ENCODE results near the gene PDE6G.

The PDE6G gene

GRCh38 chr17:81656118-81656743 is at the start of gene PDE6G:
PDE6G (minus strand) TSS chr17:81656542; CDS start chr17:81653305, 3,237 bp downstream.
- no peak for DNase-seq

DNA sequence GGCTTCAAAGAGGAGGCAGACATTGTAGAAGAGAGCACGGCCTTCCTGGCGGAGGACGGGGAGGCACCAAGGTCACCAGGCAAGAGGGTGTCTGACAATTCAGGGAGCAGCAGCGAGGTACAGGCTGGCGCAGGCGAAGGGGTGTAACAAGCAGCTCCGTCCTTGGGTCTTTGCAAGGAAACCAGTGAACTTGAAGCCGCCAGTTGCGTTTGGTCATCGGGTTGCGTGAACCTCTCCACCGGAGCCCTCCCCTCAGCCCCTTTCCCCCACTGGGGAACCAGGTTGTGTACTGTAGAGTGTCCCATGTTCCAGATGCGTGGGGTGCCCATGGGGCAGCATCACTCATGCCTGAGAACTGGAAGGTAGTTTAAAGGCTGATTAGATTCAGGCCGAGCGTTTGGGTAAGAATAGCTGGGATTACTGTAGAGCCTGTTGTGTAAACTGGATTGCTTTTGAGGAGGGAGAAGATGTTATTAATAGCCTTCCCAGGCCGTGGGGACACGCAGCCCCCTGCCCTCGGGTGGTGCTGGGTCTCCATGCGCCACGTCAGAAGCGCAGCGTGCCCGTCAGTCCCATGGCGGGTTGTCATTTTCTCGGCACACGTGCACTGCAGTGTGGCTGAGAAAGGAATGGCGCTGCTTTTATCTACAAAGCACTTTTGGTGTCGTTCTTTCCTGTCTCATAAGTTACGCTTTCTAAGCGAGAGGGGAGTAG is 49.3 kb upstream of the PDE6G start:
- no peak for DNase-seq

DNA sequence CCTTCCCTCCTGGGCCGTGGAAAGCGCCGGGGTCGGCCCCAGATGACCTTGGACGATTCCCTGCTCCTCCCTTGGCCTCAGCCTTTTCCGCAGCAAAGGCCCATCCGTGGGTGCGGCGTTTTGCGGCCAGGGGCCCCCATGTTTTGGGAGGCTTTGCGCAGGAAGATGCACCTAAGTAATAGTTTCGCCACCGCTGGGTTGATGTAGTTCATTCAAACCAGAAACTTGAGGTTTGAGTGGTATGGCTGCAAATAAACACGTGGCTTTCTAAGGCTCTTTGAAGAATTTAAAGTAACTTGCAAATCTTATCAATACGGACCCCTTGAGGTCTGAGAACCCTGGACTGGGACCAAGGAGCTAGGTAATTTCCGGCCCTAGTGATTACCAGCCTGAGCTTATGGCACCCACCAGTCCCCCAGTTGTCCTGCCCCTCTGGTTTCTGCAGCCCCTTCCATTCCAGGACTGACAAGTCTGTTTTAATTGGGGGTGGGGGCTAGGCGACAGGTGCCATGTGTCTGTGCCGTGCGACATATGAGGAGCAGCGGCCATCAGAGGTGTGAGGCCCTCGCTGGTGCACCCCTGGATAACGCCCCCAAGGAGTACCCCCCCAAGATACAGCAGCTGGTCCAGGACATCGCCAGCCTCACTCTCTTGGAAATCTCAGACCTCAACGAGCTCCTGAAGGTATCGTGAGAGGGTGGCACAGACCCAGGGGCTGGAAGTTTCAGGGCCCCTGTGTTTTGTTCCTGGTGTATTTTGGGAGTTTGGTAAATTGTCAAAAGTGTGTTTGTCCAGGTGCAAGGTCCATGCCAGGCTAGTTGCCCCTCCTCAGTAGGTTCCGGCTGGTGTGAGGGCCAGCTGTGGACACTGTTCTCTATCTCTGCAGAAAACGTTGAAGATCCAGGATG is 47.7 kb upstream of the PDE6G start:
- DNase-seq = peak in 1 of 2 donors; percentile 35

GRCh38 chr17:81702934-81703746 is 46.8 kb upstream of the PDE6G start, which contains the start of gene MRPL12:
MRPL12 (plus strand) TSS chr17:81703367; CDS start chr17:81703502, 135 bp downstream.
- peak; percentile 91 to 92 for DNase-seq

DNA sequence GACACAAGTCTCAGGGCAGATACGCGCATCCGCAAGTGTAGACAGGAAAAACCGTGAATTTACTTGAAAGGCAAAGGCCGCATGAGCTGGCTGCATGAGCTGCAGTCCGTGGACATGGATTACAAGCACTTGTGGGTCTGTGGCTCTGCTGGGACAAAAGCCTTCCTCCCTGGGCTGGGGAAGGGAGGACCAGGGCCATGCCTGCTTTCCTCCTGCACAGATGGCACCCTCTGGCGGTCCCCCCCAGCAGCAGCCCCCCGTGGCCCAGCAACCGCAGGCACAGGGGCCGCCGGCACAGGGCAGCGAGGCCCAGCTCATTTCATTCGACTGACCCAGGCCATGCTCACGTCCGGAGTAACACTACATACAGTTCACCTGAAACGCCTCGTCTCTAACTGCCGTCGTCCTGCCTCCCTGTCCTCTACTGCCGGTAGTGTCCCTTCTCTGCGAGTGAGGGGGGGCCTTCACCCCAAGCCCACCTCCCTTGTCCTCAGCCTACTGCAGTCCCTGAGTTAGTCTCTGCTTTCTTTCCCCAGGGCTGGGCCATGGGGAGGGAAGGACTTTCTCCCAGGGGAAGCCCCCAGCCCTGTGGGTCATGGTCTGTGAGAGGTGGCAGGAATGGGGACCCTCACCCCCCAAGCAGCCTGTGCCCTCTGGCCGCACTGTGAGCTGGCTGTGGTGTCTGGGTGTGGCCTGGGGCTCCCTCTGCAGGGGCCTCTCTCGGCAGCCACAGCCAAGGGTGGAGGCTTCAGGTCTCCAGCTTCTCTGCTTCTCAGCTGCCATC is 45.1 kb upstream of the PDE6G start:
- no peak for DNase-seq

- DNase-seq = no peak
These were observed 44.3 kb upstream of the PDE6G start for GRCh38 chr17:81700353-81701287.

- DNase-seq = no peak
These were observed 41.1 kb upstream of the PDE6G start for GRCh38 chr17:81697261-81698044.

DNA sequence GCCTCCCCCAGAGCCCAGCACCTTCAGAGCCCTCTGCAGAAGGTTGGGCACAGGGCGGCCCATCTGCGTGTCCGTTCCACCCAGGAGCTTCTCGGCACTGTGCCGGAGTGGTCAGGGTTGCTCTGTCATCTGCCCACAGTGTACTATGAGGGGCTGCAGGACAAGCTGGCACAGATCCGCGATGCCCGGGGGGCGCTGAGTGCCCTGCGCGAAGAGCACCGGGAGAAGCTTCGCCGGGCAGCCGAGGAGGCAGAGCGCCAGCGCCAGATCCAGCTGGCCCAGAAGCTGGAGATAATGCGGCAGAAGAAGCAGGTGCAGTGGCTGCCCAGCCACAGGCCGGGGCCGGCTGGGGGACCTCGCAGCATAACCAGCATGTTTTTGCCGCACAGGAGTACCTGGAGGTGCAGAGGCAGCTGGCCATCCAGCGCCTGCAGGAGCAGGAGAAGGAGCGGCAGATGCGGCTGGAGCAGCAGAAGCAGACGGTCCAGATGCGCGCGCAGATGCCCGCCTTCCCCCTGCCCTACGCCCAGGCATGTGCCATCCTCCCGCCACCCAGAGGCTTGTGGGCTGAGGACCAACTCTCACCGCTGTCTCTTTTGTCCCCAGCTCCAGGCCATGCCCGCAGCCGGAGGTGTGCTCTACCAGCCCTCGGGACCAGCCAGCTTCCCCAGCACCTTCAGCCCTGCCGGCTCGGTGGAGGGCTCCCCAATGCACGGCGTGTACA is 40.0 kb upstream of the PDE6G start:
- DNase-seq = no peak

- DNase-seq = no peak
These were observed 39.5 kb upstream of the PDE6G start for GRCh38 chr17:81695801-81696200.

DNA sequence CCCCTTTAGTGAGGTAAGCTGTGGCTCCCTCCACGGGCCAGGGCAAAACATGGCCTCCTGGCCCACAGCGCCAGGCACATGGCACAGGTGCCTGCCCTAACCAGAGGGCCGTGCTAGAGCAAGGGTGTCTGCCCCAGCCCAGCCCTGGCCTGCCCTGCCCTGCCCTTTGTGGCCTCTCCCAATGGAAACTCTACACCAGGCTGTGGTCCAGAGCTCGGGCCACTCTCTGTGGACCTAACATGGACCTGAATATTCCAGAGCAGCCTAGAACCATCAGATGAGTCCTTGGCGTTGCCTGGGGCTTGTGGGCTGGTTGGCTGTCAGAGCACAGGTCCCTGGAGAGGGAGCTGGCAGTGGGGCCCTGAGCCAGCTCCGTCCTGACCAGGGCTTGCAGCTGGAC is 38.9 kb upstream of the PDE6G start:
- no peak for DNase-seq

- no peak for DNase-seq
These were observed 38.5 kb upstream of the PDE6G start for GRCh38 chr17:81694810-81695209.

DNA sequence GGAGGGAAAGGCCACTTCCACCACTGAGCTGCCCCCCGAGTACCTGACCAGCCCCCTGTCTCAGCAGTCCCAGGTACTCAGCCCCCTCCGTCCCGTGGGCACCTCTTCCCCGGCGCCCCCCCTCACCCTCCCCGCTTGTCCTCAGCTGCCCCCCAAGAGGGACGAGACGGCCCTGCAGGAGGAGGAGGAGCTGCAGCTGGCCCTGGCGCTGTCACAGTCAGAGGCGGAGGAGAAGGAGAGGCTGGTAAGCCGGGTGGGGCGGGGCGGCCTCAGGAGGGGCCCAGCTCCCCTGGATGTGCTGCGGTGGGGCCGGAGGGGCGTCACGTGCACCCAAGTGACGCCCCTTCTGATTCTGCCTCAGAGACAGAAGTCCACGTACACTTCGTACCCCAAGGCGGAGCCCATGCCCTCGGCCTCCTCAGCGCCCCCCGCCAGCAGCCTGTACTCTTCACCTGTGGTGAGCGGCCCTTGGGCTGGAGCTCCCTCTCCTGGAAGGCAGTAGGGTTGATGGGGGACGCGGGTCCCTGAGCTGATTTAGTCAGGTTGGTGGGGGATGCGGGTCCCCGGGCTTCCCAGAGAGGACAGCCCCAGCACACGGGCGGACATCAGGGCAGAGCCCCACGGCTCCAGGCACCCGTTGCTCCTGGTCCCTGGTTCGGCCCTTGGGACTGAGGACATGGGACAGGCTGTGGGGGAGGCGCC is 37.3 kb upstream of the PDE6G start:
- DNase-seq = no peak

GRCh38 chr17:81691608-81692007 is 35.3 kb upstream of the PDE6G start:
- DNase-seq = no peak

DNA sequence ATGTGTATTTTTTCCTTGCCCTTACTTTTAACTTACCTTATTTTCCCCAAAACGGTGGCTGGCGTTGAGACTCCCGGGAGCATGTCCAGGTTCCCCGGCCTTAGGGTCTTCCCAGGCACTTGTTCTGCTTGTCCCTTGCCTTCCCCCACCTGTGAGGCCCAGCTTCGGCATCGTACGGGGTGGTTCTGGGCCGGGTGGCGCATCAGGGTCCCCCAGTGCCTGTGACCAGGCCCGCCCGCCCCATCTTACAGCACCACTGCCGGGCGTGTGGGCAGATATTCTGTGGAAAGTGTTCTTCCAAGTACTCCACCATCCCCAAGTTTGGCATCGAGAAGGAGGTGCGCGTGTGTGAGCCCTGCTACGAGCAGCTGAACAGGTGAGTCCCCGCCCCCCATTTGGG is 34.9 kb upstream of the PDE6G start:
- no peak for DNase-seq

DNA sequence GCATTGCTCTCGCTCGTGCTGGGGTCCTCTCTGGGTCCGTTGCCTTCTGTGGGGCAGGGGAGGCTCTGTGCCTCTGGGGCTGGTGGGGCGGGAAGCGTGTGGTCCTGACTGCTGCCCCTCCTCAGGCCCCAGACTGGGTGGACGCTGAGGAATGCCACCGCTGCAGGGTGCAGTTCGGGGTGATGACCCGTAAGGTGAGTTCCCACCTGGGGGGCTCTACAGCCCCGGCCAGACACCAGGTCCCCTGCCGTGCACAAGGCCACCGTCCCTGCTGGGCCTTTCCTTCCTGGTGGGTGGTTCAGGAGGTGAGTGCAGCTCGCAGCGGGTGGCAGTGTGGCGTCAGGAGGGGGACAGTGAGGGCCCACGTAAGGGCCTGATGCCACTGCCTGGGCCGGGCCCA is 34.2 kb upstream of the PDE6G start:
- DNase-seq = no peak

- DNase-seq = no peak
These were observed 33.7 kb upstream of the PDE6G start for GRCh38 chr17:81690066-81690465.

GRCh38 chr17:81688616-81689015 is 32.3 kb upstream of the PDE6G start:
- DNase-seq = no peak

DNA sequence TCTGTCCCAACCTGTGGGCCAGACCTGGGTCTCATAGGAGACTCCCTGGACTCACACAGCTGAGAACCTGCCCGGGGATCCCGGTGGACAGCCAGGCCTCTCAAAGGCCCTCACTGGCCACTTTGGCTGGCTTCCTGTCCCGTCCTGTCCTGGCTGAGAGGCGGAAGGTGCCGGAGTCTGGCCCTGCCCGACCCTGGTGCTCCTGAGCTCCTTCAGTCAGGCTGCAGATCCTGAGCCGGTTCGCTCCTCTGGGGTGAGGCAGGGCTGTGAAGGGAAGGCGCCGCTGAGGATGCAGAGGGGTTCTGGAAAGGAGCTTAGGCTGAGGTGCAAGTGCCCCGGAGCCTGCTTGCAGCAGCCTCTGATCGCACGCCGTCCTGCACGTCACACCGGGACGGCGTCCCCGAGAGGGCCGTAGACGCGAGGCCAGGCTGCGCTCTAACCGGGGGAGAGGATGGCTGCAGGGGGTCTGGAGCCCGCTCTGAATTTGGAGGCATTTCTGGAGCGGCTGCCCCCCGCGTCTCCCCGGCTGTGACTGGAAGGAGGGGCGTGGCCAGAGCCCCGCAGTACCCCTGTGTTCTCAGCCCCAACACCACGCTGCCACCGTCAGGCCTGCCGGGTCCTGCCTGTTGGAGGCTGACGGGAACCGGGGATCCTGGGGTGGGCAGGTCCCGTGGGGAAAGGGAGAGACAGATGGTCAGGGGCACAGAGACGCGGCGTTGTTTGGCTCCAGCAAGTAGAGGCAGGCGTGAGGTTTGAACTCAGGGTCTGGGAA is 31.6 kb upstream of the PDE6G start:
- no peak for DNase-seq

Measured in stimulated activated CD4-positive, alpha-beta T cell treated with anti-CD3 and anti-CD28 coated beads, Interleukin-2, amount 100 ng/mL, for 24 hours (primary cell).